NOMO-1 treated with DMSO at 0.1 percent for 48 hours (cell line): ENCODE results near the gene NKD1.

ENCODE experiments used
- DNase-seq: peaks from one replicate; lab custom pipeline; 2025; ENCODE audit not compliant: unreplicated experiment; lab: John Stamatoyannopoulos, UW

The NKD1 gene

DNA sequence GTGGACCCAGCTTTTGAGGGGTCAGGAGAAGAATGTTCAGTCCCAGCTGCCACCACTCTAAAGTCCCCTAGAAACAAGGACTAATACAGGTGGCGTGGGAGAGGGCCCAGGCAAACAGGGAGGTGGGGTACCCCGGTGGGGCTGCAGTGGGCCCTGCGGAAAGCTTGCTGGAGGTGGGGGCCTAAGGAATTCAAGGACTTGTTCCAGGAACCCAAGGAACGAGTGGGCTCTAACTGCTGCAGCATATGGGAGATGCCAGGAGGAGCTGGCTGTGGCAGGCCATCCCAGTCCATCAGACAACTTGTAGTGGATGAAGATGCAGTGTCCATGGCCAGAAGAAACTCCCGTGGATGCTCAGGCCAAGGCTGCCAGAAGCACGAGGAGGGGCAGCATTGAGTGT is 122.3 kb downstream of the NKD1 start:
- DNase-seq = no peak

DNA sequence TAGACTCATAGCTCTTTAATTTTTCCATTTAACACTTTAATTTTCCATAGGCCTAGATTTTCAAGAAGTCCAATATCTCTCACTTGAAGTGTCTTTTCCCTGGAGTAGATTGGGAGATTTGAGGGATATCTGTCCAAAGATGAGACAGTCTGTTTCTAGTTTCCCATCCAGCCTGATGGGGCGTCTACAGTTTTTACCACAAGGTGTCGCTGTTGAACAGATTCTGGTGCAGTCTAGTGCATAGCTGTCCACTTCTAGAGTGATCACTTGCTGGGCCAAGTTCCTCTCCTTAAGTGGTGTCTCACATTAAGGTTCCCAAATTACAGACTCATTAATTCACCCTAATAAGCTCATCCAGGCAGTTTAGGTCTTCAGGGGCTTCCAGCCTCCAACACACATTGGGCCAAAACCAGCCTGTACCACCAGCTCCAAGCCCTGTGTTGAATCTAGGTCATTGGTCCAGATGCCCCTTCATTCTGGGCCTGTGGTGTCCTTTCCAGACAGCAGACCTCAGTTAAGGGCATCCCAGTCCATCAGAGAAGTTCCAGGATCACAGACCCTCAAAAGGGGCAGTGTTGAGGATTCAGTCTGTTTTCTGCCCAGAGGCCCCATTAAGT is 123.6 kb downstream of the NKD1 start:
- DNase-seq = peak; percentile 20

DNA sequence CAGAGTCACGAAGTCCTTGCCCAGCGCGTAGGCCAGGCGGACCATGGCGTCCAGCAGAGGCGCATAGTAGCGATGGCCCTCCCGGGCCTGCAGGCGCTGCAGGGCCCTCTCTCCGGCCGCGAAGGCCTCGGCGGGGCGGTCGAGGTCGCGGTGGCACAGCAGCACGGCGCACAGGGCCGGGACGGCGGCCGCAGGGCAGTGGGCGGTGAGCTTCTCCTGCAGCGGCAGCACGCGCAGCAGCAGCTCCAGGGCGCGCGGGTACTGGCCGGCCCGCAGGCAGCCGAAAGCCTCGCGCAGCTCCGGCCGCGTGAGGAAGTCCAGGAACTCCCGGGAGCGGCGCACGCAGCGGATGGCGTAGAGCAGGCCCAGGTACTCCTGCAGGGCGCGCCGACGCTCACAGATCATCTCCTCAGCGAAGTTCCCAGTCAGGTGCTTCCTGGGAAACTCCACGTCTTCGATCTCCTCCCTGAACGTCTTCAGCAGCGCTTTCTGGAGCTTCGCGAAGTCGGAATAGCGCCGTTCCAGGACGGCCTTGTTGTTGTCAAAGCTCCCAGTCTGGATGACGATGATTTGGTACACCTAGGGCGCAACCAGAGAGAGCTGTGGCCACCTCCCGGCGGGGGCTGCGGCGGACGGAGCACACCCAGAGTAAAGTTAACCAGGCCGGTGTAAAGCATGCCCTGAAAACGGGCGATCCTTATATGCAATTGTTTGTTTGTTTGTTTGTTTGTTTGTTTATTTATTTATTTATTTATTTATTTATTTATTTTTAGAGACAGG is 125.5 kb downstream of the NKD1 start:
- no peak for DNase-seq

DNA sequence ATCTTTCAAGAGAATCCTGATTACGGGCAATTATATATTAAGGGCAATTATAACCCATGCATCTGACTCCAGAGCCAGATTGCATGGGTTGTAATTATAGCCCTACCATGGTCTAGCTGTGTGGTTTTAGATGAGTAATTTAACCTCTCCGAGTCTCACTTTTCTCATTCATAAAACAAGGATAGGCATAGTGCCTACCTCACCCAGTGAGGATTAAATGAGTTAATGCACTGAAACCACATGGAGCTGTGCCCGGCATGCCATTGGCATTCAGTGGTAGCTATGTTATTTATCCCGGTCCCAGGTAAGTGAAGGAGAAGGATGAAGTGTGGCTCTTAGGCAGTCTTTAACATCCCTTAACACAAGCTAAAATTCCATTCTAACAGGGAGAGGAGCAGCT is 126.6 kb downstream of the NKD1 start:
- DNase-seq = no peak

DNA sequence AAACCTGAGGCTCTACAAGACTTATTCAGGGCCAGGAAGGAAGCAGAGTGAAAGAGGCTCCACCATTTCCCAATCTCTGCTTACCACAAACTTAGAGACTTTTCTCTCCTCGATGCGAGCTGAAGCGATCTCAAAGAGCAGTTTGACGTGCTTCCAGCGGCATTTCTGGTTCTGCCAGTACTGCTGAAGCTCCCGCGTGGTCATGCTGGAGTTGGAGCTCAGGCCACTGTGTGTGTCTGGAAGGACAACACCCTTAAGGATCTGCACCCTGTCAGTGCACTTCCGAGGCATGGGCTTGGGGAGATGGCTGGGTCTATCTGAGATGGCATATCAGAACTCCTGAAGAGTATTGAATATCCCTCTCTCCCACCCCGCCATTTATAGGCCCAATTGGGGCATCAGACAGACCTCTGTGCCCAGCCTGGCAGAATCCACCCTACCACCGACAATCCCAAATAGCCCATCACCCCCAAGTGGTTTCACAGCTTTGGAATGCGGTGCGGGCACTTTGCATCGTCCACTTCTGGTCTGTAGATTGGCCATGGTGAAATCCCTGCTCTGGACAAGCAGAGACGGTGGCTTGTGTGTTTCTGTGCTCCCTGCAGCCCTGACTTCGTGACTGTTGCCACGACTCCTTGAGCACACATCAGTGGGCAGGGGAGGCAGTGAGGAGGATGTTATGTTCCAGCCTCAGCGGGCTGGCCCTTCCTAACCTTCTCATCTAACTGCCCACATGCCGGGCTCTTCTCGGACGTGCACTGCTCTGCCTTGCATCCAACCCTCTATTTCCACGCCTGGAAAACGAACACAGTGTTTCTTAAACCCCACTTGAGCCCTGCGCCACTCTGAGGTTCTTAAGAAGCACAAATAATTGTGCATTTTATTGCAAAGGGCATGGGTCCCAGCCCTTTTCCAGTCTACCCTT is 127.8 kb downstream of the NKD1 start:
- DNase-seq = no peak

DNA sequence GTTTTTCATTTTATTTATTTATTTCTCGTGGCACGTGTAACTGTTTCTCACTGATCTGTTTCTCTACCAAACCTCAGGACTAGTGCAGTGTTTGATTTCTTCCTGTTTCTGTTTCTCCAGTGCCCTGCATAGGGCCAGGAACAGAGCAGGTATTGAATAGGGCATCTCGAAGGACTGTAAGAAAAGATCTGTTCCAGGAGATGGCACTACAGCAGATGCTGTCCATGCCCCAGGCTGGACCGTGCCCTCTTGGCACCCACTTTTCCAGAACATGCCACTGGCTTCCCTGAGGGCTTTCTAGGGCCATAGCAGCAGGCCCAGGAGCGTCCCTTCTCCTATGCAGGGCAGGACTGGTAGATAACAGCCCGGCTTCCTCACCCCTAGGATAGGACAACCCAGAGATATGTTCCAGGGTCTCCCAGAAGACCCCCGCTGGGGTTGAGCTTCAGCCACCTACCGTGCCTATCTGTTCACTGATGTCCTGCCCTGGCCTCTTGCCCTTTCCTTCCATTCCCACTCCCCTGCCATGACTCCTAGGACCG is 128.6 kb downstream of the NKD1 start:
- DNase-seq = no peak

DNA sequence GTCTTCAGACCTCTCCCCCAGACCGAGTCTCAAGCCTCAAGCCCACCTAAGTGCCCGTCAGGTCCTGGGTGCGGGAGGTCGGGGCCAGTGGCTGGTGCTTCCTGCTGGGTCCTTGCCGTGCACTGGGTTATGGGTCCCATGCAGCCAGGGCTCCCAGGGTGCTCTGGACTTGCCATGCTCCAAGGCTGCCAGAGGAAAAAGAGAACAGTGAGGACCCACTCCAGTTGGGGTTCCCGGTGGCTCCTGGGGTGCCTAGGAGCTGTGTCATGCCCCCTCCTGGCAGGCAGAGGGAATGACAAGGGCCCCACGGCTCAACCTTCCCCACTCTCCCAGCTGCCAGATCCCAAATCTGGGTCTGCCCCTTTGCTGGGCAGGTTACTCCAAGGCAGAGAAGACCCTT is 129.2 kb downstream of the NKD1 start:
- no peak for DNase-seq

DNA sequence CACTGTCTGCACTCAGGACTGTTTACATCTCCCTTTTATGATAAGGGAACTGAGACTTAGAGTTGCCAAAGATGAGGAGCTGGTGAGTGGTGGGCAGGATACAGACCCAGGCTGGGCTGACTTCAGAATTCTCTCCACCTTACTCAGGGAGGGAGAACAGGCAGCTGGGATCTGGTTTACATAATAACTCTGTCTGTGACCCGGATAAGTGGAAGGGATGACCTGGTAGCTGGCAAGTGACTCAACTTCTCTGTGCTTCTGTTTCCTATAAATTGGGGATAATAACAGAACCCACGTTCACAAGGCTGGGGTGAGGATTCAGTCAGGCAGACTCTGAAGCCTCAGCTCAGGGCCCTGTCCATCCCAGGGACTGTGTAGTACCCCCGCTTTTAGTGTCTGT is 130.3 kb downstream of the NKD1 start:
- DNase-seq = no peak

DNA sequence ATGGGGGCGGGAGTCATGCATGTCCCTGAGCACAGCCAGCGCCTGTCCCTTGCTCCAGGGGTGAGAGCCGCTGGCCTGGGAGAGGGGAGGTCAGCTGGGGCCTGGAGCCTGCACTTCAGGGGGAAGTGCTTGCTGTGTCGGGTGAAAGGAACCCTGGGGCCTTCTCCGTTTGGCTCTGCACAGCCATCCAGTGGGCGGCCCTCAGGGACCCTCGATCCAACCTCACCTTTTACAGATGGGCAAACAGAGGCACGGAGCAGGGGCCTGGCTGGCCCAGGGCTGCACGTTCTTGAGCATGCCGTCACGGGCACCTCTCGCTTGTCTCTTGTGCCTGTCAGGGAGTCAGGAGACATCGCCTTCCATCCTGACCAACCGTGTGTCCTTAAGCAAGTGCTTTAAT is 131.1 kb downstream of the NKD1 start:
- no peak for DNase-seq

DNA sequence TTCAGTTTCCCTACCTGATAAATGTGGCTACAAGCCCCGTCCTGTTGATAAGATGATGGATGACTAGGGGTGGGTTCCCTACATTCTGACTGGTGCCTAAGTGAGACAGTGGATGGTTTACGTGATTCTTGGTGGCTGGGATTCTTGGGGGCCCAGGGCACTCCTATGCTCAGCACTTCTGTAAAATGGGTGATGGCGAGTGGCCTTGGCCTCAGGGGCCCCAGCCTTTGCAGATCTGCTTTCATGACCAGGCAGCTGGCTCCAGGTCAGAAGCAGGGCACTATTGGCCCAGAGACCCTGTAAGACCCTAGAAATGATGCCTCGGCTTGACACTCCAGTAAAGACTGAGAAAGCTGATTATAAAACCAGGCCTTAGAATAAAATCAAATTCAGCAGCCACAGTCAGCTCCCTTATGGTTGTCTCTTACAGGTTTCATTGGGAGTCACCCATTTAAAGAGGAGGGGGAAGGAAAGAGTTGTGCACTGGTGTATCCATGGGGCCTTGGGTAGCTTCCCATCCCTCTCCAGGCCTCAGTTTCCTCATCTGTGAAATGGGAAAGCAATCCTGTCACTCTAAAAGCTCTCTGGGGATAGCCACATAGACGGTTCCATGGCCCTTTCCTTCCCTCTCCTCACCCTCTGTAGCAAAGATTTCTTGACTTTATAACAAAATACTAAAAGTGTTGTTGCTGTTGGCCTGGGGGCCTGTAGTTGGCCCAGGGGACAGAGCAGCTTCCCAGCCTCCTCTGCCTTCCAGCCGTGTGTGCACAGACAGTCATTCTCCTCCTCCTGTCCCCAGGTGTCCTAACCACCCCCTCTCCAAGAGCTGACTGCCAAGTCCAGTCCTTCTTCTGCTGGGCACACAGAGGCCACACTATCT is 131.7 kb downstream of the NKD1 start:
- DNase-seq = no peak

DNA sequence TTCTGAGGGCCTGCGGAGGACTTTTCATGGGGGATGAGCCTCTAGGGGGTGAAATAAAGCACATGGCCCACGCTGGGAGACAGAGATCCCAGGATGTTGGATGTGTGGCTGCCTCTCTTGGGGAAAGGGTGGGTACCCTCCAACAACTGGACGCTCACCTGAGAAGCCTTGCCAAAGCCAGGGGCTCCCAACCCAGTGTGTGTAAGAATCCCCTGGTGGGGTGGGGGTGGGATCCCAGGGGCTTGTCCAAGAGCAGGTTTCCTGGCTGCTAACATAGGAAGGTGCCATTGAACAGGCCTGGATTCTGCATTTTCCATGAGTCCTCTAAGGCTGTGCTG is 132.3 kb downstream of the NKD1 start:
- no peak for DNase-seq

DNA sequence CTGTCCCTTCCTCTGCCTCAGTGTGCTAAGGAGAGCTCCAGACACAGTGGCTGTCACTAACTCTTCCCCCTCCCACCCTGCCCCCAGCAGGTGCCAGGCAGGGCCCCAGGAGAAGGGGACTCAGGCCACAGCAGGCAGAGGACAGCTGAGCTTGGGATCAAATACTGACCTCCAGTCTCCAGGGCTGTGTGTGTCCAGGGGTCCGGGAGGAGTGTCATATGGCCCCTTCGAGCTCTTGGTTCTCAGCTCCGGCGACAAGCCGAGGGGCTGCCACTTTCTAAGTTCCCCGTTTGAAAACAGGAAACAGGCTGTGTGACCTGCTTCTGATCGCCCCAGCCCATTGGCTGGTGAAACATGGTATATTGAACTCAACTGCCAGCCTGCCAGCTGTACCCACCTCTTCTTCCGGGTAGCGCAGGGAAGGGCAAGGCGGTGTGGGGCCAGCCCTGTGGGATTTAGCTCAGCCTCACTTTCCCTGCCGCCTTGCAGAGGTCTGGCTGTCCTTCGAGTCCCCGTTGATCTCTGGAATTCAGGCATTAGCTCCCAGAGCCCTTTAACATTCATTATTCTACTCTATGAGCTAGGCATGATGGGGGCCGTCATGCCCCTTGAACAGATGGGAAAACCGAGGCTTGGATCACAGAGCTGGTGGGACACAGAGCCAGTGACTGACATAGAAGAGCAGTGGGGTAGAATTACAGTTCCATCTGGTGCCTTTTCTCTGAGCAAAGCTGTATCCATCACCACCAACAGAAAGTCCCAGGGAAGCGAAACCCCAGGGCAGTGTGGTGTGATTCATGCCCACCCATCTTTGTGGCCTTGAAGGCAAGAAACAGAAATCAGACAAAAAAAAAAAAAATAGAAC is 133.1 kb downstream of the NKD1 start, which contains the start of gene SNX20:
TSS of gene SNX20 (minus strand) at position 292 of the 865 bp plus-strand sequence. CDS start 3,786 bp downstream, outside the sequence.
- peak; percentile 69 for DNase-seq

DNA sequence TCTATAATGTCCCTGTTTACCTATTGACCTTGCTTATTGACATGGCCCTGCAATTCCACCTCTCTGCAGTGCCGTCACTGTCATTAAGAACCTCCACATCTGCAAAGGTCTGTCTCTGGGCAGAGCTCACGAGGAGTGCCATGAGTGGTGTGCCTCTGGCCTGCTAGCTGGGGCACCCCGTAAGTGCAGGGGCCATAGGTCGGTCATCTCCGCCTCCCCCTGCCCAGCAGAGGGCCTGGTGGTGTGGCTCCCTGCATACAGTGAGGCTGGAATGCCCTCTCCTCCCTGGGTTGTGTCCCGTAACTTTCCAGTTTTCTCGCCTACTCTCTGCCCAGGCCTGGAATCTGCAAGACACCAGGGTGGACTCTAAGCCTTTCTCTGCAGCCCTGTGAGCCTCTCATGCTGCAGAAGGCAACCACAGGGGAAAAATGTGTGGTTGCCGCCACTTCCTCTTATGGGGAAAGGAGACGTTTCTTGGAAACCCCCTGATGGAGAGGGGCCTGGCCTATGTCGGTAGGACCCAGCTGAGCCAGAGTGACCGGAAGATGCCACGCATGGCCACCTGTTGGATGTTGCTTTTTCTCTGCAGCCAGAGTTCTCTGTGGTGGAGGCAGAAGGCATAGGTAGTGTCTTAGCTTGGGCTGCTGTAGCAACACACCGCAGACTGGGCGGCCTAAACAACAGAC is 135.6 kb downstream of the NKD1 start:
- peak; percentile 83 for DNase-seq

DNA sequence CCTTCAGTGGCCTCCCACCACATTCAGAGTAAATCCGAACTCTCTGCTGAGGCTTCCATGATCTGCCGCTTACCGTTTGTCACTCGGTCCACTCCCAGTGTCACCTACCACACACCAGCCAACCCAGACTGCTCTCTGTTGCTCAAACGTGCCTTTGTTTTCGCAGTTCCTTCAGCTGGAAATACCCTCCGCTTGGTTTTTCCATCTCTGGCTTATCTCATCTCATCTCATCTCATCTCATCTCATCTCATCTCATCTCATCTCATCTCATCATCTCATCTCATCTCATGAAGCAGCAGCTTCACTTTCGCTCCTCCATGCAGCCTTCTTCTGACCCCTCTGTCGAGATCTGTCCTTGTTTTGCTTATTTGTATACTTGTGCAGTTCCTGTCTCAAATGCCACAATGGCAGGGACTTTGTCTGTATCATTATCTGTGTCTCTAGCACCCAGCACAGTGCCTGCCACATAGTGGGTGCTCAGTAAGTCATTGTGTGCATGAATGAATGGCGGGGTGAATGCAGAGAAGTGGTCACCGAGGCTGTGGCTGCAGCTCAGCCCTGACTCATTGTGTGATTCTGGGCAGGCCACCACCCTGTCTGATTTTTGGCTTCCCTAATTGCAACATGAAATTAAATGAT is 136.7 kb downstream of the NKD1 start:
- DNase-seq = peak; percentile 78

DNA sequence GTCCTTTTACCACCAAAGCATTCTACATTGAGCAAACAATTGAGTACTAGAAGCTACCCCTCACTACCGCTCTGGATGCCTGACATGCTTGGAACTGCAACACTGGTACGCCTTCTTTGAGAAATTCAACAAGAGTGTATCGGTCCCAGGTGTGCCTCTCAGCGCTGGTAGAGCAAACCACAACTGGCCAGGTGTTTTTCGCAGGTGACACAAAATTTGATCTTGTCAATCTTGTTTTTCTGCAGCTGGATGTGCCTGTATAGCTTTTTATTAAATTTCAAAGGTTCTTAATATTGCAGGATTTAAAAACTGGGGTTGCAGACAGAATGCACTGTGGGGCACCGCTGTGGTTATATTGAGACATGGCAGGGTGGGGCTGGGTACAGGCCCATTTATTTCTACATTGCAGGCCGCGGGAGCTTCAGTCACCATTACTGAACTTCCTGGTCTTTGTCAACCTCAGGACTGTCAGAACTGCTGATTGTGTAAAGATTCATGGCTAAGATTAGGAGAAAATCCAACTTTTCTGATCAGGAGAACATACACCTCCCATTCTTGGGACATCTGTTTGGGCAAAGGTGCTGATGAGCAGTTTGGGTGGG is 137.4 kb downstream of the NKD1 start:
- DNase-seq = peak; percentile 81

DNA sequence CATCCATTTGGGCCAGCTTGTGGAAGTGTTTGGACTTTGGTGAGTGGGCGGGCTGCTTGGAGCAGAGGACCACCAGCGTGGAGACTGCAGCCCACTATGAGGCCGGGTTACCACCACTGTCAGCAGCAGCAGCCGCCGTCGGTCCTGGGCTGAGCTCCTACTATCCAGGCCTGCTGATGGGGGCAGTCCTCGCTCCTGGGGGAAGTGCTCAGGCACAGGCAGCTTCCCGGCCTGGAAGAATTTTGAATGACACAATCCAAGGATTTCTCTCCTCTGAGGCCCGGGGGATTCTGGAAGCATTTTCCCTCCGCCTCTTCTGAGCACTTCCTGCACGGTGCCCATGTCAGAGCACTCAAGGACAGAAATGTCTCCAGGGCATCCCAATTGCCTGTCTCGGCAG is 139.9 kb downstream of the NKD1 start:
- no peak for DNase-seq

DNA sequence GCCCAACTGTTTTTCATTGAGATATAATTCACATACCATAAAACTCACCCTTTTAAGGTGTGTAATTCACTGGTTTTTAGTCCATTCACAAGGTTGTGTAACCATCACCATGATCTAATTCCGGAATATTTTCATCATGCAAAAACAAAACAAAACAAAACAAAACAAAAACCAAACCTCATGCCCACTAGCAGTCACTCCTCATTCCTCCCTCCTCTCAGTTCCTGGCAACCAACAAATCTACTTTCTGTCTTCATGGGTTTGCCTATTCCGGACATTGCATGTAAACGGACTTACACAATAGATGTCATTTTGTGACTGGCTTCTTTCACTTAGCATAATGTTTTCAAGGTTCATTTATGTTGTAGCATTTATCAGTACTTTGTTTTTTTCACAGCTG is 140.7 kb downstream of the NKD1 start:
- DNase-seq = peak; percentile 68

DNA sequence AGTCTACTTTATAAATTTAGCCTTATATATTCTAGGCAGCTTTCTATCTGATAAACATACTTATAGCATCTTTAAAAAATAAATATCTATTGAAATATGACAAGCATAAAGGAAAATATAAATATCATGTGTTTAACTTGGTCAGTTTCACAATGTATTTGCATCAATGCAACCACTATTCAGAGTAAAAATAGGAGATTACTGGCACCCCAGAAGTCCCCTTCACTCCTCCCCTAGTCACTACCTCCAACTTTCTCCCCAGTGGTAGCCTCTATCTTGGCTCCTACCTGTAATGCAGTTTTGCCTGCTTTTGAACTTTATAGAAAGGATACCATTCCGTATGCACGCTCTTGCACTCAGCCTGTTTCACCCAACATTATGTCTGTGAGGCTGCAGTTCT is 142.0 kb downstream of the NKD1 start:
- DNase-seq = no peak
